ENCODE results near the gene FXYD6.
"Not testable (repeated sequence)": the region's sequence is repeated elsewhere in the genome, so short reads cannot be mapped to it uniquely, and the experiment has no call there.

FXYD6 gene

GRCh38 chr11:117814766-117815261 is 61.6 kb downstream of the FXYD6 start:
- peak; percentile 33 for DNase-seq

GRCh38 chr11:117814204-117814765 is 62.2 kb downstream of the FXYD6 start:
- no peak for DNase-seq

DNA sequence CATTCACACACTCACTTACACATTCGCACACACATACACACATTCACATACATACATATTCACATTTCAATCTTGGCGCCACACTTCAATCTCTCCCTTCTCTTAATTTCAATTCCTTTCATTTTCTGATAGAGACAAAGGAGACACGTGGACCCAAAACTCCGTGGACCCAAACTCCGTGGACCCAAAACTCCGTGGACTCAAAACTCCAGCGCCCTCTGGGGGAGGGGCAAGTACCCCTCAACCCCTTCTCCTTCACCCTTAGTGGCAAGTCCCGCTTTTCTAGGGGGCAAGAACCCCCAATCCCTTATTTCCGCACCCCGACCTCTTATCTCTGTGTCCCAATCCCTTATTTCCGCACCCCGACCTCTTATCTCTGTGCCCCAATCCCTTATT is 66.4 kb downstream of the FXYD6 start:
- DNase-seq = not testable (repeated sequence)

DNA sequence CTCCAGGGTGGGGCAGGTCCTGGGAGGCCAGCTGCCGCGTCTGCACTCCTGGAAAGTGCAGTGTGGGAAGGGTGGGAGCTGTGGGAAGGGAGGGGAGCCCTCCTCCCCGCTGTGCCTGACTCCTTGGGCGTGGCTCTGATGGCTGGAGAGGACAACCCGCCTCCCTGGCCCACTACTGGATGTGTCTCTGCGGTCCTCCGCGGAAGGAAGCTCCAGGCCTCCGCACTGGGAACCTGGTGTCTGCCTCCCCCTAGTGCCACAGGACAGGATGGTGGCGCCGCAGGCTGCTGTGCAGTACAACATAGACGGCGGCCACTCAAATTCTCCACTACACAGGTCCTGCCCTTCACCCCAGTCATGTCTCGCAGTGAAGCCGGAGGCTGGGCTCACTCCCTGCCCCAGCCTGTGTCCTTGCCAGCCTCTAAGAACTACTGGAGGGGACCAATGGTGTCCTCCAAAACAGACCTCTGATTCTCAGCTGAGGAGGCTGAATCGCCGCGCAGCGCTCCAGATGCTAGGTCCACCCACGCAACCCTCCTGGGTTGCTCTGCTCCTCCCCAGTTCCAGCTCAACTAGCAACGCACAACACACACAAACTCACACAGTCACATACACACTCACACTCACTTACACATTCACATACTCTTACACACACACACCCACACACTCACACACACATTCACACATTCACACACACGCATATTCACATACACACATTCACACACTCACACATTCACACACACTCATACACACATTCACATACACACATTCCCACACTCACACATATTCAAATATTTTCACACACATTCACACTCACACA is 67.0 kb downstream of the FXYD6 start:
- peak; percentile 44 for DNase-seq

- DNase-seq = no peak
Measured at GRCh38 chr11:117808784-117809183, 67.7 kb downstream of the FXYD6 start.

DNA sequence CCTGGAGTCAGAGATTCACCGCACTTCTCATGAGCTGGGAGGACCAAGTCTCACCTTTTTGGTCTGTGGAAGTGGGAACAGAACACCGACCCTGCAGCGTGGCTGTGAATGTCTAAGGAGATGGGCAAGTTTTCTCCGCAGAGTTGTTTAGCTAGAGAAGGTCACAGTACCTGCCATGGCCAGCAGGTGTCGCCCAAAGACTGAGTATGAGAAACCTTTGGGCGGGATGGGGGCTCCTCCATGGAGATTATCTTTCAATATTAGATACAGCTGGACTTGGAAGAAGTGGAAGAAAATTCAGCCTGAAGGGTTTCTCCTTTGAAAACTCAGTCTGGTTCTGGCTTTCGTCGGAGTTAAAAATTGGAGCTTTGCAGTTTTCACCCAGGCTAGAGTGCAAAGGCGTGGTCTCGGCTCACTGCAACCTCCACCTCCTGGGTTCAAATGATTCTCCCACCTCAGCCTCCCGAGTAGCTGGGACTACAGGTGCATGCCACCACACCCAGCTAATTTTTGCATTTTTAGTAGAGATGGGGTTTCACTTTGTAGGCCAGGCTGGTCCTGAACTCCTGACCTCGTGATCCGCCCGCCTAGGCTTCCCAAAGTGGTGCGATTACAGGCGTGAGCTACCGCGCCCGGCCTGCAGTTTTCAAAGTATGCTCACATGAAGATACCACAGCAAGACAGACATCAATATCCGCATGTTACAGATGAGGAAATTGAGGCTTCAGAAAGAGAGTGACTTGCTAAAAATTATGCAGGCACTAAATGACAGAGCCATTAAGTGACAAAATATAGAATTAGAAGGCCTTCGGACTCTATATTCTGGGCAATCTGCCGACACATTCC is 68.8 kb downstream of the FXYD6 start:
- peak; percentile 51 for DNase-seq

- DNase-seq = no peak
Measured at GRCh38 chr11:117806846-117807245, 69.6 kb downstream of the FXYD6 start.

DNA sequence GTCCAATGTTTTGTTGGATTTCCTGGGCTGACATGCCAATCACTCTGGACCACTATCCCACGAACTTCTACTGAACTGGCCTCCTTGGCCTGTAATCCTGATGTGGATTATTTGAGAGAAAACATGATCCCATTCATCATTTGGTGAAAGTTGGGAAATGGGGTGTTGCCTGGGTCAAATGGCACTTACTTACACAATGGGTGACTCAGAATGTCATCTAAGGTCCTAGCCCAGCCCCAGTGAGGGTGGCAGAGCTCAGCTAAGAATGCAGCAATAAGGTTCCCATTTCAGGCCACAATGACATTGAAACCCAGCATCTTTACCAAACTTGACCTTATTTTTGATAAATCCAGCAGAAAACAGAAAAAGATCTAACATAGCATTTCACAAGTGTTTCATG is 71.4 kb downstream of the FXYD6 start:
- DNase-seq = no peak

- no peak for DNase-seq
Measured at GRCh38 chr11:117803896-117804295, 72.6 kb downstream of the FXYD6 start.

DNA sequence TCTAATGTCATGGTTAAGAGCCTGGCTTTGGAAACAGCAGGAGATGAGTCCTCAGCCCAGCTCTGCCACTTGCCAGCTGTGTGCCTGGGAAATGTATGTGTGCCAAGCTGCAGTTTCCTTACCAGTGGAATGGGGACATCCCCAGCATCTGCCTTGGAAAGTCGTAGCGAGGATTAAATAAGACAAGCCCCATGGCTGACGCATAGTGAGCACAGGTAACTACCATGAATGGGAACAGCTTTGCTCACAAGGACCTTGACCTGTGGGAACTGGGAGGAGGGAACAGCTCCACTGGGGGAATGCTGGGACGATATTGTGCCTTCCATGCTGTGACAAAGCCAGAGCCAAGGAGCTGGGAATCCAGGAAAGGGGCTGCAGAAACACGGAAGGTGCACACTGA is 76.8 kb downstream of the FXYD6 start:
- no peak for DNase-seq

GRCh38 chr11:117796872-117797529 is 79.5 kb downstream of the FXYD6 start, which contains the start of gene DSCAML1:
TSS of gene DSCAML1 (minus strand) at chr11:117797216. CDS start at chr11:117797079, 137 bp downstream.
- DNase-seq = no peak

- no peak for DNase-seq
Measured at GRCh38 chr11:117796456-117796871, 80.0 kb downstream of the FXYD6 start.

DNA sequence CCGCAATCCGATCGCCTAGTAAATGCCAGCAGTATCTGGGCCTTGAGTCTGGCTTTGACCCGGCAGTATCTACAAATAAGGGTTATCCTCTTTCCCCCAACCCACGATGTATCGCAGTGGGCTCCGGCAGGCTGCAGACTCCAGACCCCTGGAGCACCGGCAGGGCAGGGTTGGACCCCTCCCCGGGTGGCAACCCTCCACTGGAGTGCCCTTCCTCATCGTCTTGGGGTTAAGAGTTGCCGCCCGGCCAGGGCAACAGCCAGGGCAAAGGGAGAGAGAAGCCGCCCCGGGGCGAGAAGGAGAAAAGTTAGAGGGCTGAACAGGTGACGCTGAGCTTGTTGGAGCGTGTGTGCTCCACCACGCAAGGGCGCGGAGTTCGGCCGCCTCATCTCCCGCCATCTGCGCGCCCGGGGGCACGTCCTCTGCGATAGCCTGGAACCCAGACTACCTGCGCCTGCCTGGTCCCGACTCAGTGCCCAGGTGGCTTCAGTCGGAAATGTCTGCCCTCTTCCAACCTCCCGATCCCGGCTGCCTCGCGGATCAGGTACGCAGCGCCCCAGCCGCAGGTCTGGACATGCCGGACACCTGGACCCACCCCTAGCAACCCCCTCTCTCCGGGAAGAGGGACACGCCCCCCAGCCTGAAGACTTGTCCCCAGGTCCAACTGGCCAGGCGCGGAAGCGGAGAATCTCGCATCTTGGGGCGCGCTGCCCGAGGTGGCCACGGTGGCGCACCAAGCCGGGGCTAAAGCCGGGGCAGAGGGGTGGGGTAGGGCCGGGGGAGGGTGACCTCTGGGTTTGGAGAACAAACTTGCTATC is 80.6 kb downstream of the FXYD6 start:
- DNase-seq = no peak

DNA sequence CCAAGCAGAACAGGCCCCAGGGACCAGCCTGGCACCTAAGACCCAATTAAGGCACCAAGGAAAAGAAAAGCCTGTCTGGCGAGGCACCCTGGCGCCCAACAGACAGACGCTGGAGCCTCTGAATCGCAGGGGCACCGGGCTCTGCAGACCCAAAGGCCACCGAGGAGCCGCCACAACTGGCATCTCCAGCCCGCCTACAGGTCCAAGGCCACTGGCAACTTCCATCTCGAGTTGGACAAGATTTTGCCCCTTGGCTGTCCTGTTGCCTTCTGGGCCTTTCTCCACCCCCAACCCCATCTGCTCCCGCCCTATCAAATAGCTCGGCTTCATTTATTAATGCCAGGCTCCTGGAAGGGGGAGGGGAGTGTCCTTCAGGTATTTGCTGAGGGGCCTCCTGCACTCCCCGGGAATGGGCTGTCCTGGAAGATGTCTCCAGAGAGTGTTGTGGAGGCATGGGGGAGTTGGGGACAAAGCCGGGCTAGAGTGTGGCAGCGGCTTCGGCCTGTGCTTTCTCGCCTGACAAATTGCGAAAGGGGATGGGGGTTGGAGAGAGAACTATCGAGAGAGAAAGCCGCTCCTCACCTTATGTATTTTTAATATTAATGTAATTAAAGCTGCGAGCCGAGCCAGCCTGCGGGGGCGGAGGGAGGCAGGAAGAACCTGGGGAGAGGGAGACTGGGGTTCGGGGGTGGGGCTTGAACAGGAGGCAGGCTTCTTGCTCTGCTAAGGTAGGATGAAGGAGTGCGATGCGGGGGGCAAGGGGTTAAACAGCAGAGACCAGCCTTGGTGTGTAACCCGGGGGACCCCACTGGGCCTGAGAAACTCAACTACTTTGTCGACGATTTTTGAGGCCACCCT is 81.5 kb downstream of the FXYD6 start:
- DNase-seq = no peak

DNA sequence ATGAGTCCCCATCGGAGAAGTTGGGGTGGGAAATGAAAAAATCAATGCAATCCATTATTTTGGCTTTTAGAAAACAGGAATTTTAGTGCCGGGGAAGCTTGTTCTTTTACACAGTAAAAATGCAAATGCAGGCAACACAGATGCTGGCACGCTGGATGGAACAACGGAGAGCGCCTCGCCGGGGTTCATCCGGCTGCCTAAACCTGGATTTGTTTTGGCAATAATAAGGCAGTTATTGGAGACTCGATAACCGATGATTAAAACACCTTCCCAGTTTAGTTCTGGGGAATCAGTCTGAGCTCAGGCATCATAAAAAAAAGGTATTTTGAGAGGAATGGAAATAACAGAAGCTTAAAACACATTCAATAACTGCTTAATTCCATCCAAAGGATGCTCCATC is 82.3 kb downstream of the FXYD6 start:
- no peak for DNase-seq

- no peak for DNase-seq
Measured at GRCh38 chr11:117793583-117793982, 82.9 kb downstream of the FXYD6 start.

DNA sequence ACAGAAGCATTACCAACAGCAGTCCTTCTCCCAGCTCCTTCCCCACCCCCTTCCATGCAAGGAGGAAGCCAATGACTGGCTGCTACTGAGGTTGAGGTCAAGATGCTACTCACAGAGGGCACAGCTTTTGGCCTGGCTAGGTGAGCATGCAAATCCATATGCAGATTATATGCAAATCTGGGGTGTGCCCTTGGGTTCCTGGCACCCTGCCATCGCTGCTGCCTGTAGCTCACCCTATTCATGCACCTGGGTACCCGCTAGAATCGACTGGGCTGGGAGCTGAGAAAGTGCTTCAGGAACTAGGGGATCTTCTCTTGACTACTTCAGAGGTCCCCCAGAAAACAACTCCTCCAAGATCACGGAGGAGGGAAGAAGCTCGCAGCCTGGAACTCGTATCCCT is 83.5 kb downstream of the FXYD6 start:
- DNase-seq = no peak

GRCh38 chr11:117792241-117792640 is 84.2 kb downstream of the FXYD6 start:
- no peak for DNase-seq

DNA sequence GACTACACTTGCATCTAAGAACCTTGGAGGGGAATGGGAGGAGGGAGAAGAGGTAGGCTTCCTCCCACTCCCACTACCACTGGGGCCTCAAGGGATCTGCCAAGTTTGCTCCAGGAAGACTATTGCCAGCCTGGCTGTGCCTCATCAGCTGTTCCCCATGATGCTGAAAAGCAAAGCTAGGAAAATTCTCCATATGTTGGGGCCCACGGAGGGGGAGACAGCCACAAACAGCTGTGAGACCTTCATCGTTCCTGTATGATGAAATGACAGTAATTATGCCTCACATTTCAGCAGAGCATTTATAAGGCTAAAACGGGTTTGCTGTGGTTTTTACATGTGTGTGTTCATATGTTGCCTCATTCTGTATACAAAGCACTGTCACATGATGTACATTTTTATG is 86.2 kb downstream of the FXYD6 start:
- DNase-seq = no peak

GRCh38 chr11:117789241-117789640 is 87.2 kb downstream of the FXYD6 start:
- DNase-seq = no peak

Measured in fibroblast of skin of right quadriceps (primary cell).